ENCODE measurements around the gene C1R.

- no peak for TF ChIP-seq ASH2L (IDR thresholded peaks at IDR 0.05; ENCODE audit: low read length)
- no peak for TF ChIP-seq TEAD4 (IDR thresholded peaks at IDR 0.05; ENCODE audit: low read depth, low read length)
- TF ChIP-seq TAF1 (IDR thresholded peaks at IDR 0.05; ENCODE audit: low read depth, low read length): no peak
- no peak for TF ChIP-seq CTCF (IDR thresholded peaks at IDR 0.05; ENCODE audit: control extremely low read depth in 1 of 3, insufficient read depth in 1 of 3, low read depth in 1 of 3, low read length in 3 of 3)
- no peak for TF ChIP-seq RXRA (IDR thresholded peaks at IDR 0.05; ENCODE audit: insufficient read depth, low read depth, low read length)
These were observed 45.7 kb downstream of the C1R start for GRCh38 chr12:7046383-7047105.
